Testis (tissue), 2 donors: ENCODE results near the gene CTDP1.

Experiments
- CTCF ChIP-seq, 3 experiments: fragments of 450-650 bp in 2 of 3; fragments of 200-600 bp in 1 of 3; sonication (generic) in 1 of 3; IDR thresholded peaks; one replicate each; pipeline ENCODE4 v1.5.1; 2016 to 2019; ENCODE audit warnings: antibody characterized with exemption in 3 of 3, mild to moderate bottlenecking in 2 of 3, moderate library complexity in 1 of 3
- POLR2A ChIP-seq: fragments of 450-650 bp; IDR thresholded peaks from one replicate; pipeline ENCODE4 v1.6.1; 2017; ENCODE audit warnings: antibody characterized with exemption, mild to moderate bottlenecking, moderate library complexity

GRCh38 chr18:79786786-79787526 is 107.4 kb downstream of the CTDP1 start:
- TF ChIP-seq CTCF (IDR thresholded peaks at IDR 0.05) (no peak), POLR2A (no peak)
